ENCODE measurements around the gene OR6B1.
"Not testable (repeated sequence)": the region's sequence is repeated elsewhere in the genome, so short reads cannot be mapped to it uniquely, and the experiment has no call there.

The OR6B1 gene

DNA sequence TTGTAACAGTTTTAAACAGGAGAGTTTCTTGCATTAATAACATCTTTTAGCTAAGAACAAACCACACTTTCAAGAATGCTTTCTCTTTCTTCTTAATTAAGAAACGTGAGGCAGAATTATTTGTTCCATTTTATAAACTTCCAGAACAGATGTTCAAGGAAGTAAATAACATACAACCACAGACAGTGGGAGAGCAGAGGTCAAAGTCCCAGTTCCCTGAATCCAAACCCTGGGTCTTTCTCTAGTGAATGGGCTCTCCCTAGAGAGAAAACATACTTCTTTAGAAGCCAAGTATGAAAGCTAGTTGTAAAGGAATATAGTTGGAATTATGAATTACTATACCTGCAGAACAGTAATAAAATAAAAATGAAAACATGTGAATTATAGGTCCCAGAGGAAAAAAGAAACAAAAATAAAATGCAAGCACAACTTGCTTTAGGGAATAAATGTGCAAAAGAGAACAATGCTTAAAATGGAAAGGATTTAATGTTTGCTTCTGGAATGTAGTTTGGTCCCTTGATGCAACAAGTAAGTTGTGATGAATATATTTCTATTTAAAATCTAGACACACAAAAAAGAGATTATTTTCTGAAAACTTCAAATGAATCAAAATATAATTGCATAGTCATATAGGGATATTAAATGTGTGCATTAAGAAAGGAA lies 6.0 kb downstream of the OR6B1 start:
- DNase-seq (ENCODE audit: low read depth in 1 of 2, low spot score in 1 of 2): no peak

DNA sequence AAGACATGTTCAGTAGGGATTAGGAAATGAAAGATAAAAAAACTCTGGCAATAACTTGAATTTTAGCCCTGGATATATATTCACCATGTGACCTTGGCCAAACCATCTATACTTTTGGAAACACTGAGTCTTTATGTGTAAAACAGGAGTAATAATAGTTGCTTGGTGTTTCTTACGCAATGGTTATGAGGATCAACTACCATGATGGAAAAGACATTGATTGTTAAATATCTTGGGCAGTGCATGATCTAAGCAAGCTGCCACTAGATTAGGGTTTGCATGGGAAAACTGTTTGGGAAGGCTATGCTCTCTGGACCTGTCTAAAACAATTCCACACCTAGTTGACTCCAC lies 6.5 kb downstream of the OR6B1 start:
- no peak for DNase-seq (ENCODE audit: low read depth in 1 of 2, low spot score in 1 of 2)

DNA sequence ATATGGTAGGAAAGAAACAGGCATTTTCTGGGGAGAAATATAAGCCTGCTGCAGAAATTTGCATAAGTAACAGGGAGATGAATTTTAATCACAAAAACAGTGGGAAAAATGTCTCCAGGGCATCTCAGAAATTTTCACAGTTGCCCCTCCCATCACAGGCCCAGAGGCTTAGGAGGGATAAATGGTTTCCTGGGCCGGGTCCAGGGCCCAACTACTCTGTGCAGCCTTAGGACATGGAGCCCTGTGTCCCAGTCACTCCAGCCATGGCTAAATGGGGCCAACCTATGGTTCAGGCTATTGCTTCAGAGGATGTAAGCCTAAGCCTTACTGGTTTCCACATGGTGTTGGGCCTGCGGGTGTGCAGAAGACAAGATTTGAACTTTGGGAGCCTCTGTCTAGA lies 9.2 kb downstream of the OR6B1 start:
- no peak for DNase-seq (ENCODE audit: low read depth in 1 of 2, low spot score in 1 of 2)

DNA sequence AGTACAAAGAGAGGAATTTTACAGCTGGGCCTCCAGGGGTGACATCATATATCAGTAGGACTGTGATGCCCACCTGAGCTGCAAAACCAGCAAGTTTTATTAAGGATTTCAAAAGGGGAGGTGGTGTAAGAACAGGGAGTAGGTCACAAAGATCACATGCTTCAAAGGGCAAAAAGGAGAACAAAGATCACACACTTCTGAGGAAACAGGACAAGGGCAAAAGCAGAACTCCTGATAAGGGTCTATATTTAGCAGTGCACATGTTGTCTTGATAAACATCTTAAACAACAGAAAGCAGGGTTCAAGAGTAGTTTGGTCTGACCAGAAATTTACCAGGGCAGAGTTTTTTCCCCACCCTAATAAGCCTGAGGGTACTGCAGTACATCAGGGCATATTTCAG lies 9.9 kb downstream of the OR6B1 start:
- DNase-seq (ENCODE audit: low read depth in 1 of 2, low spot score in 1 of 2): not testable (repeated sequence)

DNA sequence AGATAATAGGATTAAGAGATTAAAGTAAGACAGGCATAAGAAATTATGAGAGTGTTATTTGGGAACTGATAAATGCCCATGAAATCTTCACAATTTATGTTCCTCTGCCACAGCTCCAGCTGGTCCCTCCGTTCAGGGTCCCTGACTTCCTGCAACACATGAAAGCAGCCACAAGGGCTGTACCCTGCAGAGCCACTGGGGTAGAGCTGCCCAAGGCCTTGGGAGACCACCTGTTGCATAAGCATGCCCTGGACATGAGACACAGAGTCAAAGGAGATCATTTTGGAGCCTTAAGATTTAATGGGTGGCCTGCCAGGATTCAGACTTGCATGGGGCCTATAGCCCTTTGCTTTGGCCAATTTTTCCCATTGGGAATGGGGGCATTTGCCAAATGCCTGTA lies 10.7 kb downstream of the OR6B1 start:
- DNase-seq (ENCODE audit: low read depth in 1 of 2, low spot score in 1 of 2): not testable (repeated sequence)

DNA sequence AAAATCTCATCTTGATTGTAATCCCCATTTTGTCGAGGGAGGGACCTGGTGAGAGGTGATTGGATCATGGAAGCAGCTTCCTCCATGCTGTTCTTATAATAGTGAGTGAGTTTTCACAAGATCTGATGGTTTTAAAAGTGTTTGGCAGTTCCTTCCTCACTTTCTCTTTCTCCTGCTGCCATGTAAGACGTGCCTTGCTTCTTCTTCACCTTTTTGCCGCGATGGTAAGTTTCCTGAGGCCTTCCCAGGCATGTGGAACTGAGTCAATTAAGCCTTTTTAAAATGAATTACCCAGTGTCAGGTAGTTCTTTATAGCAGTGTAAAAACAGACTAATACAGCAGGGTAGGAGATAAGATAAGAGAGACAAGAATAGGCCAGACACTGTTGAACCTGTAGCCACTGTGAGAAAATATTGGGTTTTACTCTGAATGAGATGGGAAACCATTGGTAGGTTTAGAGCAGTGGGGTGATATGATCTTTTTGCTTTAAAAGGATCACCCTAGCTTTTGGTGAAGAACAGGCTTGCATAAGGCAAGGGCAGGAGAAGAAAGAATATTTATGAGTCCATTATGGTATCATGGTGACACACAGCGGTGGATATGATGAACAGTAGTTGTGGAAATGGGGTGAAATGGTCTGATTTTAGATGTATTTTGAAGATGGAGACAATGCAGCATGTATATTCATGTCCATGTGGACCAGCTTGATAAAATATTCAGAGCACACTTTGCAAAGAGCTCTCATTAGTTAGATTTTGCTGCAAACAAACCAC lies 11.5 kb downstream of the OR6B1 start:
- no peak for DNase-seq (ENCODE audit: low read depth in 1 of 2, low spot score in 1 of 2)

DNA sequence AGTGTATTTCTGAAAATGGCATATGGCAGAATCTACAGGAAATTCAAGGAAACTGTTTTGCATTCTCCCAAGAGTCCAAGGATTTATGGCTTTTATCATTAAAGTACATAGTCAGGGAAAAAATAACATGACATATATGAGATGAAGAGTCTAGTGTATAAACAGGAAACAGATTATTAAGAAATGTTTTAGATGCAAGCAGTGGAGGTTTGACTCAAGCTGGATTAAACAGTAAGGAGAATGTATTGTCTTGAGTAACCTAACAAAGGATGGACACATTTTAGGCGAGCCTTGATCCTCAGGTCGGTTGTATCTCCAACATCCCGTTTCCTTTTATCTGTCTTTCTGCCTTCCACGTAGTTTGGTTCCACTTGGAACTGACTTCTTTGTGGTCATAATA lies 17.9 kb downstream of the OR6B1 start:
- no peak for DNase-seq (ENCODE audit: low read depth in 1 of 2, low spot score in 1 of 2)

- DNase-seq (ENCODE audit: low read depth in 1 of 2, low spot score in 1 of 2): no peak
Observed at GRCh38 chr7:144019457-144019856, 19.3 kb downstream of the OR6B1 start.

DNA sequence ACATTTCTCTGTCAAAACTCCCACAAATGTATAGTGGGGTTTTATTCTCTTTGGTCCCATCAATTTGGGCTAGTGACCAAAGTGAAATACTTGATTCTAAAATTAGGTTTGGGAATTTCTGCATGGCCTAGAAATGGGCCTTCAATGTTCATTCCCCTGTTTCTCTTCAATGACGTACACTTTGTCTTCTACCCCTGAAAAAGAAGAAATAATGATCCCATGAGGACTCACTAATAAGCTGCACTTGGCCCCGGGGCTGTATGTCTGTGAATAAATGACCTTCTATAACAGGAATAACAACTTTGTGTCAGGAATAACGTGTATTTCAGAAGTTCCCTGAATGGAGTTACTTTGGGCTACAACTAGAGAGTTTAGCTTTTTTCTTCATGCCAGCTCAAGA lies 20.2 kb downstream of the OR6B1 start:
- DNase-seq (ENCODE audit: low read depth in 1 of 2, low spot score in 1 of 2): no peak

DNA sequence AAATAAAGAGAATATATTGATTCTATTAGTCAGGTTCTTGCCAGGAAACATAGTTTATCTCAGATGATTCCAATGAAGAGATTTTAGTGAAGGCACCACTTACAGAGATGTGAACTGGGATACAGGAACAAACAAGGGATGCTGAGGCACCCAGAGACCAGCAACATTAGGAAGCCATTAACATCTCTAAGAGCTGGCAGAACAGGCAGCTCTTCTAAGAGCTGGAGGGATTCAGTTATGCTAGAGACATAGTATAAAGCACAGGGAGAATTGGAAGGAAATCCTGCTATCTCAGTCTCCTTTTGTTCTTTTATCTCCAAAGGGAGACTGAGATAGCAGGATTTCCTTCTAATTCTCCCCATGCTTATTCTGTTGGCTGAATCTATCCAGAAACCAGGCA lies 22.0 kb downstream of the OR6B1 start:
- no peak for DNase-seq (ENCODE audit: low read depth in 1 of 2, low spot score in 1 of 2)

GRCh38 chr7:144023171-144023827 lies 23.2 kb downstream of the OR6B1 start:
- no peak for DNase-seq (ENCODE audit: low read depth in 1 of 2, low spot score in 1 of 2)

GRCh38 chr7:144024213-144024612 lies 24.1 kb downstream of the OR6B1 start:
- no peak for DNase-seq (ENCODE audit: low read depth in 1 of 2, low spot score in 1 of 2)

GRCh38 chr7:144026203-144026883 lies 26.2 kb downstream of the OR6B1 start:
- DNase-seq (ENCODE audit: low read depth in 1 of 2, low spot score in 1 of 2): no peak

DNA sequence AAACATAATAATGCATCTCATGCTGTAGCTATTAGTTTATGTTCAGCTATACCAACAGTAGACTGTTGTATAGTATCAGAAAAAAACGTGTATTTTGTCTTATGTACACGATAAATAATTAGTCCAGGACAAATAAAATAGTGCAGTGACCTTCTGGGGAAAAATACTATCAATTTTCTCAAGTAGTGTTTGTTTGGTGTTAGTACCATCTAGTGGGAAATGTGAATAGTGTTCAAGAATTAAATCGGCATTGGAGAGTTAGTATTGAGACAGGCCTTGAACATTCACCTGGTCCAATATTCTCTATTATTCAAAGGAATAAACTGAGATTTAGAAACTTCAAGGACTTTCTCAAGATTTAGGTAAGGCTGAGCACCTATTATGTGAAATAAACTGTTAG lies 26.9 kb downstream of the OR6B1 start:
- no peak for DNase-seq (ENCODE audit: low read depth in 1 of 2, low spot score in 1 of 2)

GRCh38 chr7:144027974-144028373 lies 27.9 kb downstream of the OR6B1 start:
- no peak for DNase-seq (ENCODE audit: low read depth in 1 of 2, low spot score in 1 of 2)

DNA sequence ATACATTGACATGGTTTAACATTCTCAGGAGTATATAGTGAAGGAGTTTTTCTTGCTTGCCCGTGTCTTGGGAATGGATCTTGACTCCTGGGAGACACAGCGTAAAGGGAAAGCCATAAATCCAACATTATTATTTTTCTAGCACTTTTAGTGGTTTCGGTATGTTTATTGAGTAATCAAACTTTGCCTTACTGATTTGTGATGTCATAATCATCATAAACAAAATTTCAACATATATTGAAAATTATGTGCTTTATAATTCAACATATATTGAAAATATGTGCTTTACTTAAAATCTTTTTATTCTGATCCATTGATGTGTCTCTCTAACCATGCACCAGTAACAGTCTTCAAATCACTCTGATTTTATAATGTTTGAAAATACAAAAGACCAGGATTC lies 28.4 kb downstream of the OR6B1 start:
- DNase-seq (ENCODE audit: low read depth in 1 of 2, low spot score in 1 of 2): no peak

DNA sequence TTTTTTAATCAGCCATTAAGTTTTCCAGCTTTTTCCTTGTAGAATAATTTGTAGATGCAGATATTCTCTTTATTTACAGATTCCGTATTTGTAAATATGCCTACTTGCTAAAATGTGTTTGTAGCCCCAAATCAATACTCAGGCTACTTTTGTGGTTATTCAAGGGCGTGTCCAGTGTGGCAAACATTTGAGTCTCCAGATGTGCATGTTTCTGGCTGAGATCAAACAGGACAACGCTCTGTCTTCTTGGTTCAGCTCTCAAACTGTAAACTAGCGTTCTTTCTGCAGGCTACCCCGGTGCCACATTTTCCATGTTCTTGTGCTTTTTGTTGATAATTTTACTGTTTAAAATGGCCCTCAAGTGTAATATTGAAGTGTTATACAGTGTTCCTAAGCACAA lies 32.4 kb downstream of the OR6B1 start:
- no peak for DNase-seq (ENCODE audit: low read depth in 1 of 2, low spot score in 1 of 2)

- no peak for DNase-seq (ENCODE audit: low read depth in 1 of 2, low spot score in 1 of 2)
Observed at GRCh38 chr7:144032985-144033709, 33.0 kb downstream of the OR6B1 start.

- no peak for DNase-seq (ENCODE audit: low read depth in 1 of 2, low spot score in 1 of 2)
Observed at GRCh38 chr7:144035385-144035784, 35.3 kb downstream of the OR6B1 start.

GRCh38 chr7:144036302-144036885 lies 36.3 kb downstream of the OR6B1 start:
- no peak for DNase-seq (ENCODE audit: low read depth in 1 of 2, low spot score in 1 of 2)
